ENCODE measurements around the gene CCDC159. TPM values are rescaled to one million over a fixed set of nuclear protein-coding genes. Genes with fewer than 3 reads are reported as not detected.
A peak's percentile ranks its signal among the peaks of the same experiment; 100 is the strongest.

The CCDC159 gene
- total RNA-seq, 1 donor from 2014 or later: 1.8 TPM

GRCh38 chr19:11365557-11366117 is 19.3 kb downstream of the CCDC159 start:
- Mint-ChIP-seq H3K4me1 (peaks cover 10% of the 10 kb centered on the region), H3K9me3 (no peaks in the 10 kb centered on the region), H3K36me3 (no peaks in the 10 kb centered on the region), H3K4me3 (no peak overlapping the region), H3K27ac (no peak overlapping the region), H3K27me3 (ENCODE audit: insufficient read depth, low read depth) (no peaks in the 10 kb centered on the region)
- Histone ChIP-seq H3K27ac (no peak overlapping the region), H3K27me3 (peaks cover 7% of the 10 kb centered on the region), H3K9me3 (ENCODE audit: low read depth) (no peaks in the 10 kb centered on the region), H3F3A (ENCODE audit: low read depth) (peaks cover 6% of the 10 kb centered on the region), H3K9ac (no peak overlapping the region), H3K36me3 (no peaks in the 10 kb centered on the region), H3K4me2 (no peak overlapping the region), H2AFZ (replicated peaks) (no peak overlapping the region), H4K20me1 (ENCODE audit: low read depth) (peaks cover 34% of the 10 kb centered on the region), H3K79me2 (ENCODE audit: low read depth) (no peaks in the 10 kb centered on the region), H3K4me3 (no peak overlapping the region), H3K4me1 (peaks cover 4% of the 10 kb centered on the region)
- TF ChIP-seq EZH2 (IDR thresholded peaks at IDR 0.05): no peak
- TF ChIP-seq EZH2phosphoT487 (IDR thresholded peaks at IDR 0.05): no peak
- TF ChIP-seq CTCF (IDR thresholded peaks at IDR 0.05): no peak
- no peak for DNase-seq (ENCODE audit: low spot score)

GRCh38 chr19:11367528-11367927 is 21.2 kb downstream of the CCDC159 start:
- peaks cover 4% of the 10 kb centered on the region for H3F3A ChIP-seq (ENCODE audit: low read depth)
- Mint-ChIP-seq H3K27me3 (ENCODE audit: insufficient read depth, low read depth) (no peaks in the 10 kb centered on the region), H3K4me3 (no peak overlapping the region), H3K27ac (no peak overlapping the region), H3K36me3 (peaks cover 2% of the 10 kb centered on the region), H3K4me1 (peaks cover 3% of the 10 kb centered on the region), H3K9me3 (no peaks in the 10 kb centered on the region)
- H2AFZ ChIP-seq (replicated peaks): no peak overlapping the region
- H3K9ac ChIP-seq: no peak overlapping the region
- H4K20me1 ChIP-seq (ENCODE audit: low read depth): peaks cover 20% of the 10 kb centered on the region
- no peak for DNase-seq (ENCODE audit: low spot score)
- H3K27ac ChIP-seq: no peak overlapping the region
- H3K9me3 ChIP-seq (ENCODE audit: low read depth): no peaks in the 10 kb centered on the region
- H3K4me2 ChIP-seq: no peak overlapping the region
- no peaks in the 10 kb centered on the region for H3K36me3 ChIP-seq
- H3K27me3 ChIP-seq: no peaks in the 10 kb centered on the region
- H3K4me1 ChIP-seq: no peaks in the 10 kb centered on the region
- no peak overlapping the region for H3K4me3 ChIP-seq
- TF ChIP-seq EZH2phosphoT487 (IDR thresholded peaks at IDR 0.05) (no peak), CTCF (IDR thresholded peaks at IDR 0.05) (no peak), EZH2 (IDR thresholded peaks at IDR 0.05) (no peak)
- no peaks in the 10 kb centered on the region for H3K79me2 ChIP-seq (ENCODE audit: low read depth)

- peak overlapping the region; percentile 9 for H3K27ac Mint-ChIP-seq
- Histone ChIP-seq H3K9me3 (ENCODE audit: low read depth) (no peaks in the 10 kb centered on the region), H3K4me1 (peaks cover 6% of the 10 kb centered on the region), H4K20me1 (ENCODE audit: low read depth) (peaks cover 25% of the 10 kb centered on the region), H3K27me3 (no peaks in the 10 kb centered on the region), H2AFZ (replicated peaks) (no peak overlapping the region), H3F3A (ENCODE audit: low read depth) (peaks cover 12% of the 10 kb centered on the region), H3K27ac (no peak overlapping the region), H3K79me2 (ENCODE audit: low read depth) (no peaks in the 10 kb centered on the region), H3K36me3 (no peaks in the 10 kb centered on the region), H3K9ac (no peak overlapping the region), H3K4me2 (no peak overlapping the region), H3K4me3 (no peak overlapping the region)
- H3K4me1 Mint-ChIP-seq: peaks cover 8% of the 10 kb centered on the region
- no peak for DNase-seq (ENCODE audit: low spot score)
- no peak overlapping the region for H3K4me3 Mint-ChIP-seq
- H3K27me3 Mint-ChIP-seq (ENCODE audit: insufficient read depth, low read depth): peaks cover 3% of the 10 kb centered on the region
- H3K9me3 Mint-ChIP-seq: no peaks in the 10 kb centered on the region
- TF ChIP-seq EZH2phosphoT487 (IDR thresholded peaks at IDR 0.05) (no peak), EZH2 (IDR thresholded peaks at IDR 0.05) (no peak)
- peaks cover 2% of the 10 kb centered on the region for H3K36me3 Mint-ChIP-seq
Measured at GRCh38 chr19:11370744-11371143, 24.4 kb downstream of the CCDC159 start.

GRCh38 chr19:11373166-11373884 is 27.0 kb downstream of the CCDC159 start:
- TF ChIP-seq EZH2phosphoT487 (IDR thresholded peaks at IDR 0.05) (no peak), EZH2 (IDR thresholded peaks at IDR 0.05) (no peak), CTCF (IDR thresholded peaks at IDR 0.05) (no peak)
- peak; percentile 92 for DNase-seq (ENCODE audit: low spot score)
- Mint-ChIP-seq H3K27me3 (ENCODE audit: insufficient read depth, low read depth) (peaks cover 3% of the 10 kb centered on the region), H3K4me1 (peaks cover 17% of the 10 kb centered on the region), H3K9me3 (no peaks in the 10 kb centered on the region), H3K27ac (no peak overlapping the region), H3K4me3 (no peak overlapping the region), H3K36me3 (peaks cover 5% of the 10 kb centered on the region)
- Histone ChIP-seq H3K4me1 (peaks cover 6% of the 10 kb centered on the region), H3K9ac (no peak overlapping the region), H3F3A (ENCODE audit: low read depth) (peaks cover 16% of the 10 kb centered on the region), H3K9me3 (ENCODE audit: low read depth) (no peaks in the 10 kb centered on the region), H3K4me3 (peak overlapping the region; percentile 70), H3K4me2 (peak overlapping the region; percentile 67), H4K20me1 (ENCODE audit: low read depth) (peaks cover 25% of the 10 kb centered on the region), H3K27ac (no peak overlapping the region), H2AFZ (replicated peaks) (peak overlapping the region; percentile 27), H3K79me2 (ENCODE audit: low read depth) (no peaks in the 10 kb centered on the region), H3K27me3 (no peaks in the 10 kb centered on the region), H3K36me3 (no peaks in the 10 kb centered on the region)

Data from neural progenitor cell (in vitro differentiated cells).